ENCODE data around the gene SENP6.
"Not testable (repeated sequence)": the region's sequence is repeated elsewhere in the genome, so short reads cannot be mapped to it uniquely, and the experiment has no call there.

SENP6 gene

DNA sequence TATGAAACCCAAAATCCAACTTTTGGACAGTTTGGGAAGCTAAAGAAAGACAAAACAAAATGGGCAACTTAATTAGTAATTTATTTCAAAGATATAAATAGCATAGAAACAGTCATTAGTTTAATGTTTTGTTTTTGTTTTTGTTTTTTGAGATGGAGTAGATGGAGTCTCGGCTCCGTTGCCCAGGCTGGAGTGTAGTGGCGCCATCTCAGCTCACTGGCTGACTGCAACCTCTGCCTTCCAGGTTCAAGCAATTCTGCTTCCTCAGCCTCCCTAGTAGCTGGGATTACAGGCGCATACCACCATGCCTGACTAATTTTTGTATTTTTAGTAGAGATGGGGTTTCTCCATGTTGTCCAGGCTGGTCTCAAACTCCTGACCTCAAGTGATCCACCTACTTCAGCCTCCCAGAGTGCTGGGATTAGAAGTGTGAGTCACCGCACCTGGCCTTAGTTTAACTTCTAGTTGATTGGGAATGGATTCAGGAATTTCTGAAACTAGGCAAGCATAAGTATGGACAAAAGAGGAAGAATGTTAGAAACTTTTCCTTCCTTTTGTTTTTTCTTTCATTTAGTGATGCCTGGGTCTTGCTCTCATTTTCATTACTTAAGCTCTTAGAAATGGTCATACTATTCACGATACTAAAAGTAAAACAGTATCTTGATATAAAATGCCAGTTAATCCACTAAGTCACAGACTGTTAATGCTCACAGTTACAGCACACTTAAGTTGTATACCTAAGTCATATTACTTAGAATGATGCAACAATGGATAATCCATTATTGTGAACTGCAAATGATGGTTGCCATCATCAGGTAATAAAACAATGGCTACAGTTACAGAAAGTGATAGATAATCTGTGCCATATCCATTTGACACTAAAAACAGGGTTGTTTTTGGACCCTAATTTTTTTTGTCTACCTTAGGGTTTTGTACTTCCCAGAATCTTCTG lies 8.2 kb downstream of the SENP6 start:
- DNase-seq (ENCODE audit: low read depth), result no peak

DNA sequence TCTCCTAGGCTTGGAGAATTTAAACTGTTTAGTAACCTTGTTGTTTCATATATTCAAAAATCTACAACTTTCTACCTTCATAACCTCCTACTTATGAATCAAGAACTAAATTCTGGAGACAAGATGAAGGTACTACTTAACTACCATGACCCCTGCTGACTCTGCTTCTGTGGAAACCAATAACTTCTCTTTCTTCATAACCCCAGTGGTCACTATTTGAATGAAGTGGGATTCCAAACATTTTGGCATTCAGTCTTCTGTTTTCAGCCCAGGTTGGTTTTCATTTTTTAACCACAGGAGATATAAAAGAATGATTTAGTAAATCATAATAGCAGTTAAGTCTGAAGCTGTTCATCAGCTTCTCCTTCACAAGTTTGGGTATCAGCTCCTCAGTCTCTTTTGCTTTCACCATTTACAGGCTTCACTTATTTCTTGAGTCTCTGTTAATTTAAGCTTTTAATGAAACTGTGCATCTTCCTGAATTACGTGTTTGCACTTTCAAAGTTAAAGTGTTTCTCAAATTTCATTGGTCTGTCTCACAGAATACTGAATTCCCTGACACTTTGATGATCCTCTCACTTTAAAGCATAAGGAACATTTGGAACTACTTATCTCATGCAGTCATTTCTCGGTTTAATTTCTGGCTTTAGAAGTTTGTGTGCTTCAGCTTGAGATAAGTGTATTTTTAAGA lies 9.5 kb downstream of the SENP6 start:
- no peak for DNase-seq (ENCODE audit: low read depth)

DNA sequence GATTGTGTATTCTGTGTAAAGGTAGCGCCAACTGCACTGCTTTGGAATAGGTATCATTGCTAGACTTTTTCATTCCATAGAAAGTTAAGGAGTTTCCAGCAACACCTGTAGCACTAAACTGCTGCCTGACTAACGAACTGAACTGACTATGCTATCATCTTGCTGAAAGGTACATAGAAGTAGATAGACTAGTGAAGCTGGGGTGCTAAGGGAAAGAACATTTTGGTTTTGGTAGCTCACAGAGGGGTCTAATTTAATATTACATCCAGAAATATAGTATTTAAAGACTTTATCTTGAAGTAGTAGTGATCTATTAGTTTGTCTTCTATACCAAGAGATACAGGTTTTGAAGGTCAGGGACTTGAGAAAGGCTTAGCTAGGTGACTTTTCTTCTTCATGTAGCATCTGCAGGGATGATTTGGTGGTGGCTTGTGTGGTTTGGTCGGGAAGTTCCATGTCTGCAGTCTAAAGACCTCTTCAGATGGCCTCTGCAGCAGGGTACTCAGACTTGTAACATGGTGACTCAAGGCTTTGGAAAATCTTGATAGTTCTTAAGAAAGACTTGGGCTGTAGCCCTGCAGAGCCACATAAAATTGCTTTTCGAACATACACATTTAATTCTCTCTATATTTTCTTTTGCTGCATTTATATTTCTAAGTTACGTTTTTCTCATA lies 10.2 kb downstream of the SENP6 start:
- peak; percentile 36 for DNase-seq (ENCODE audit: low read depth)

DNA sequence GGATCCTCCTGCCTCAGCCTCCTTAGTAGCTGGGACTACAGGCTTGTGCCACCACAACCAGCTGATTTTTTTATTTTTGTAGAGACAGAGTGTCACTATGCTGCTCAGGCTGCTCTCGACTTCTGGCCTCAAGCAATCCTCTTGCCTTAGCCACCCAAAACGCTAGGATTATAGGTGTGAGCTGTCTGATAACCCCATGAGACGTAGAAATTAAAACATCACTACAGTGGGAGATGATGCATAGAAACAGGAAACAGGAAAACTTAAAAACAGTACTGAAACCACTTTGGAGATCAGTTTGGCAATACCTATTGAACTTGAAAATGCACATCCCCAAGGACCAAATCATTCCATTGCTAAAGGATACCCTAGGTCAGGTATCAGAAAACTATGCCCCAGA lies 10.8 kb downstream of the SENP6 start:
- no peak for DNase-seq (ENCODE audit: low read depth)

DNA sequence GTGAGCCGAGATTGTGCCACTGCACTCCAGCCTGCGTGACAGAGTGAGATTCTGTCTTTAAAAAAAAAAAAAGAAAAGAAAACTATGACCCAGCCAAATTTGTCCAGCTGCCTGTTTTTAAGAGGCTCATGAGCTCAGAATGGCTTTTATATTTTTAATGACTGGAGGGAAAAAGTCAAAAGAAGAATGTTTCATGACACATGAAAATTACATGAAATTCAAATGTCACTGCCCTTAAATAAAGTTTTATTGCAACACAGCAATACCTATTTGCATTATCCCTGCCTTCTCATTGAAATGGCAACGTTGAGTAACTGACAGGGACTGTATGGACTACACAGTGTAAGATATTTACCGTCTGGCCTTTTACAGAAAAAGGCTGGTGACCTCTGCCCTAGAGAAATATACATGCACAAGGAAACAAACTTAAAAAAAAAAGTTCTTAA lies 11.4 kb downstream of the SENP6 start:
- no peak for DNase-seq (ENCODE audit: low read depth)

DNA sequence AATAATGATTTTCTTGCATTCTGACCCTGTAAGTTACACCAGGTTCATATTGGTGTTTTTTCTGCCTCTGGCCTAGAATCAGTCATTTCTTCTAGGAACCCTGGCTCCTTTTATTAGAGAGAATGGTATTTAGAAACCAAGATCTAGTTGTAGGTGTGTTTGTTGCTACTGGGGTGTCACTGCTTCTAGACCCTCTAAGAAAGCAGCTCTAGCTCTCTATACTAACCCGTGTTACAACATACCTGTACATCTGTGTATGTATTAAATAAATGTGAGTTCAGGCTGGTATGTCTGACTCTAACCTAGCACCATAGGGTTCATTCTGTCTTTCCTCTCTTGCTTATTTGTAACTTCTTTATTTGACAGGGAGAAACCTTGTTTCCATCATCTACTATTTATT lies 16.8 kb downstream of the SENP6 start:
- DNase-seq (ENCODE audit: low read depth), result no peak

DNA sequence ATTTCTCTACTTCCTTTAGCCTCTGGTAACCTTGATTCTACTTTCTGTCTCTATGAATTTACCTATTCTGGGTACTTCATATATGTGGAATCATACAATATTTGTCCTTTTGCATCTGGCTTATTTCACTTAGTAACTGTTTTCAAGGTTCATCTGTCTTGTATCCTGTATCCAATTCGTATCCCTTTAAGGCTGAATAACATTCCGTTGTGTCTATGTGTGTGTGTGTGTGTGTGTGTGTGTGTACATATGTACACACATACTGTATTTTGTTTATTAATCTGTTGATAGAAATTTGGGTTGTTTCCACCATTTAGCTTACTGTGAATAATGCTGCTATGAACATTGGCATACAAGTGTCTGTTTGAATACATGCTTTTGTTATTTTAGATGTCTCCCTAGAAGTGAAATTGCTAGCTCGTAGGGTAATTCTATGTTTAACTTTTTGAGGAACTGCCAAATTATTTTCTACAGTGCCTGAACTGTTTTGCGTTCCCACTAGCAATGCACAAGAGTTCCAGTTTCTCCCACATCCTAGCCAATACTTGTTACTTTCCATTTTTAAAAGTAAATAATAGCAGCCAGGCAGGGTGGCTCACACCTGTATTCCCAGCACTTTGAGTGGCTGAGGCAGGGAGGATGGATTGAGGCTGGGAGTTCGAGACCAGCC lies 17.7 kb downstream of the SENP6 start:
- DNase-seq (ENCODE audit: low read depth), result no peak

DNA sequence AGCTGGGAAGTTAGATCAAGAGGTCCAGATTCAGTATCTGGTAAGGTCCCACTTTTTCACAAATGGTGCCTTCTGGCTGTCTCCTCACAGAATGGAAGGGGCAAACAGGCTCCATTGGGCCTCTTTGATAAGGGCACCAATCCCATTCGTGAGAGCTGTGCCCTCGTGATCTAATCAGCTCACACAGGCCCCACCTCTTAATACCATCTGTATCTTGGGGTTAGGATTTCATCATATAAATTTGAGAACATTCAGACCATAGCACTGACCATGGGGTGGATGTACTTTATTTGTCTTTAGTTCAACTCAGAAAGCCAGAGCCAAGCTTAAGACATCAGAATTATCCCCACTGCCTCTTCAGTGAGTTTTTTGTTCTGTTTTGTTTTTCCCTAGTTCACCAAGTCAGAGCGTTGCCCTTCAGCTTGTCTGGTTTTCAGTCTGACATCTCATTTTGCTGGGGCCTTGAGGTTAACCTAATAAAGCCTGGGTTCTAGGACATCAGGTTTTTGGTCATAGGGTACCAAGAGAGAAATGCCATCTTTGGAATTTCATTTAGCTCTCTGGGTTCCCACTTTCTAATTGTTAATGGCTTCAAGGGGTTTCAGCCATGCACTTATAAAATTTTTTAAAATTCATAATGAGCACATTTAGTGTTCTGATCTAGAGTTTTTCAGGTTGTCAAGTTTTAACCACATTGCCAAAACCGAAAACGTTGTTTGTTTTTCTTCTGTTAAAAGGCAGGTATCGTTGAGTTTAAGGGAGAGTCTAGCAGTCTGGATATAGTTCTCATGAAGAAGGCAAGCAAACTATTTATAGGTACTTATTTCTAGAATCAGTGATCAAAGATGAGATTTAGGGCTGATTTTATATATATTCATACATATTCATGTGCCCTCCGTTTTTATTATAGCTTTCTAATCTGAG lies 19.0 kb downstream of the SENP6 start:
- DNase-seq (ENCODE audit: low read depth), result no peak

DNA sequence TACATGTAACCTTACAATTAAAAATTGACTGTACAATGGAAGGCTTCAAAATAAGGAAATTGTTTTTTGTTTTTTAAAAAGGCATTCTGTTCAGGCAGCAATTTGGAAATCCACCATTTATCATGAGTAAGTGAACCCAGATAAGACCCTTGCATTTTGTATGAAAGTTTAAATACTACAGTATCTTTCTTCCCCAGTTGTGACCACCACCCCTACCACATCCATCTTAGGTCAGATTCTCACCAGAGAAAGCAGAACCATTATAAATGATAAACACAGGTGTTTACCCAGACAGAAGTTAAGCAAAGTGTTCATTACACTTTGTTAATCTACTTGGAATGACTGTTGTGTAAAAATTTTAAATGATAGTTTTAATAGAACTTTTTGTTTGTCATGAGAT lies 20.2 kb downstream of the SENP6 start:
- DNase-seq (ENCODE audit: low read depth), result no peak

DNA sequence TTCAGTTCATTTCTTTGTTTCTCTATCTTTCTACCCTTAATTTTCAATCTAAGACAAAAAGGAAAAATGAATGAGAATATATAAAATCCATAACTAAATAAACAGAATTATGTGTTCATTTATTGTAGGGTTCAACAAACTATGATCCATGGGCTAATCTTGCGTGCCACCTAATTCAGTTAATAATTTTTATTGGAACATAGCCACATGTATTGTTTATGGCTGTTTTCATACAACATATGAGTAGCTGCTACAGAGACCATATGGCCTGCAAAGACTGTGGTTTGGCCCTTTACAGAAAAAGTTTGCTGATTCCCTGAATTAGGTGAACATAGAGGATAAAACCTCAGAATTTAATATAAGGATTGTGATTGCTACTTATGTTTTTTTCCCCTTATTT lies 21.8 kb downstream of the SENP6 start:
- no peak for DNase-seq (ENCODE audit: low read depth)

DNA sequence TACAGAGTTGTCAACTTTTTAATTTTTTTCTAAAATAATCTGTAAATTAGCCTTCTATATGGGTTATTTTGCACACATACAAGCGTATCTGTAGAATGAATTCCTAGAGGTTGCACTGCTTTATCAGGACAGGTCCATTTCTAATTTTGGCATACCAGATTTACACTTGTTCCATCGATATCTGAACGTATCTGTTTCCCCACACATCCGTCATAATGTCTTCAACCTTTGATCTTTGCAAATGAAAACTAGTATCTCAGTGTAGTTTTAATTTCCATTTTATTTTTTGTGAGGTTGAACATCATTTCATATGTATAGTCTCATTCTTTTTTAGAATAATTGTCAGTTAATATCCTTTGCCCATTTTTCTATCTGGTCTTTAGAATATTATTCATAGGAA lies 22.7 kb downstream of the SENP6 start:
- no peak for DNase-seq (ENCODE audit: low read depth)

DNA sequence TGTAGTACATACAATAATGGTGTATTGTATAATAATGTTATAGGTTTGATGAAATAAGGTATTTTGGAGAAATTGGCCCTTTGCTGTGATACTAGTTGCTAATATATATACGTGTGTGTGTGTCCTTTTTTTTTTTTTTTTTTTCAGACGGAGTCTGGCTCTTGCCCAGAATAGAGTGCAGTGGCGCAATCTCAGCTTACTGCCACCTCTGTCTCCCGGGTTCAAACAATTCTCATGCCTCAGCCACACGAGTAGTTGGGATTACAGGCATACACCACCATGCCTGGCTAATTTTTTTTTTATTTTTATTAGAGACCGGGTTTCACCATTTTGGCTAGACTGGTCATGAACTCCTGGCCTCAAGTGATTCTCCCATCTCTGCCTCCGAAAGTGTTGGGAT lies 23.3 kb downstream of the SENP6 start:
- DNase-seq (ENCODE audit: low read depth), result no peak

DNA sequence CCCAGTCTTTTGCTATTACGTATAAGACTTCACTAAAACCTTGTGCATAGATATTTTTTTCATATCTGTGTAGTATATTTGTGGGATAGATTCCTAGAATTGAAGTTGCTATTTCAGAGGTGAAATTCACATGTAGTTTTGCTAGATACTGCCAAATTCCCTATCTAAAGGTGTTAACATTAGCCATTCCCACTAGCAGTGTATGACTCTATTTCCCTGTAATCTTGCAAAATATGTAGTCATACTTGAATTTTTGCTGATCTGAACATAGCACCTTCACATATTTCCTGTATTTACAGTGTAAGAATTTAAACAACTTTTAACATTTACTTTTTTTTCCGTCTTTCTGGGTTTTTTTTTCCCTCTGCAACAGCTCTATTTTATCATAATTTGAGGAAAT lies 24.9 kb downstream of the SENP6 start:
- DNase-seq (ENCODE audit: low read depth), result no peak

DNA sequence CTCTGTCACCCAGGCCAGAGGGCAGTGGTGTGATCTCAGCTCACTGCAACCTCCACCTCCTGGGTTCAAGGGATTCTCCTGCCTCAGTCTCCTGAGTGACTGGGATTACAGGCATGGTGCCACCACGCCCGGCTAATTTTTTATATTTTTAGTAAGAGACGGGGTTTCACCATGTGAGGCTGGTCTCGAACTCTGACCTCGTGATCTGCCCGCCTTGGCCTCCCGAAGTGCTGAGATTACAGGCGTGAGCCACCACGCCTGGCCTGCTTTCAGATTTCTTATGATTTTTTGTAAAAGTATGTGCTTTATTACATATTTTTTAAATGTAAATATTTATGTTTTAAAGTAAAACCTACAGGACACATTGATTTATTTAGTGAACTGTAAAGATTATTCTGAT lies 26.0 kb downstream of the SENP6 start:
- not testable (repeated sequence) for DNase-seq (ENCODE audit: low read depth)

DNA sequence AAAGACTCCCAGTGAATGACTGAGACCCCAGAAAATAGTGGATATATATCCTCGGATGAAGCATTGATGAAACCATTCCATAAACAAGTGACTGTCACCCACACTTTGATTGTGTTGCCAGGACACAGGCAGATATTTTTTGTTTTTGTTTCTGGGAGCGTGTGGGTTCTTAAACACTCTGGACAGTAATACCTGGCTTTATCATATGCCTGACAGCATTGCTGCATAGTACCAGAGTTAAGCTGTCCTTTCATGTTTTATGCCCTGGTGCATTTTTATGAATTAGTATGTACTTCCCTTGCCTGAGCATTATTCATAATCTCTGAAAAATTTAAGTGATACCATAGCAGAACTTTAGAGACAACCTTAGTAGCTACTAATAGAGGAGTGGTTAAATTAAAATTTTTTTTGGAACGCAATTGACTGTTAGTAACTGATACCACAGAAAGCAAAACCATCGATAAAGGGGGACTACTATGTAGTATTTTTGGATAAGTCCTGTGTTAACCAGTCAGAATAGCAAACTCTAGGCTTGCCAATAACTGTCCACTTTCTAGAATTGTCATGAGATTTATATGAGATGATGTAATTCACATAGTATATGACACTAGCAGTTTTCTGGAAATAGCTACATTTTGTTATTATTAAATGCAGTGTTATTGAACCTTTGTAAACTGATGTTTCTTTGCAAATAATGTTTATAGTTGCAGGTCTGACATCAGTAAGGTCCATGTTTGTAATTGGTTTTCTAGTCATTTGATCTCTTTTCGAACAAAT lies 30.4 kb downstream of the SENP6 start:
- no peak for DNase-seq (ENCODE audit: low read depth)

DNA sequence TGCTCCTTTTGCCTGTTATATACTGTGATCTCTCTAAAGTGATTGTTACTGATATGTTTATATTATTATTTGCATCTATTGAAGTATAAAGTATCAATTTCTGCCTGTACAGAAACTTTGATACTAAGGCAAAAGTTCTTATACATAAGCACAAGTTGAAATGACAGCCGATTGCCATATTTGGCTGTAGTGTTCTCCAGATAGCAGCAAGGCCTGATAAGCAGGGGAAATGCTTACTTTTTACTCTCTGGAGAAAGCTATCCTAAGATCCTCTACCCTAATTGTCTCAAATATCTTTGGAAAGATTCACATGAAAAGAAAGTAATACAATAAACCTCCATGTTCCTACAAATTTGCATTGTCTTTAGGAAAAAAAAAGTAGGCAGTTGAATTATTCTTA lies 31.4 kb downstream of the SENP6 start:
- no peak for DNase-seq (ENCODE audit: low read depth)

DNA sequence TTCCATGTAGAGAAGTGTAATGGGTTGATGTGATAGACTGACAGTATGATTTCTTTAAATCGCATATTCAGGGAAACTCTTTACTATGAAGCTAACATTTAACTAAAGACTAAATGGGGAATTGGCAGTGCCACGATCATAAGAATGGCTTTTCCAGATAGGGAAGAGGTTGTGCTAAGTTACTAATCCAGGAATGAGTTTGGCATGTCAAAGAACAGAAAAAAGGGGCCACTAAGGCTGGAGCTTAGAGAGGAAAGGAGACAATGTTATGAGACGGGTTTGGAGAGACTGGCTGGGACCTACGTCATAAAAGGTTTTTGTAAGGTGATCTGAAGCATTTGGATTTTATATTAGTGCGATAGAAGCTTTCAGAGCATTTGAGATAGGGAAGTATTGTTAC lies 40.6 kb downstream of the SENP6 start:
- DNase-seq (ENCODE audit: low read depth), result no peak

DNA sequence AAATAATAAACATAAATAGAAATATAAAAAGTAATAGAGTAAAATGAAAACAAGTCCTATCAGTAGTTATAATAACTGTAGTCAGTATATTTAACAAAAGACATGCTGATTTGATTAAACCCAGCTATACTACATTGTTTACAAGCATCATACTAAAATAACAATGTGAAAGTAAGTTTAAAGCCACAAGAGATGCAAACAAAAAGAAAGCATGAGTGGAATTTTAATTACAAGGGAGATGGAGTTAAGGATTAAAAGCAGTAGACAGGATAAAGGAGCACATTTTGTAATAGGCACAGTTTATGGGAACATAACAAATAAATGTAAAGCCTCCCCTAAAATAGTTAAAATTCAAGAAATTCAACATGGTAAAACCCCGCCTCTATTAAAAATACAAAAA lies 41.5 kb downstream of the SENP6 start:
- no peak for DNase-seq (ENCODE audit: low read depth)

DNA sequence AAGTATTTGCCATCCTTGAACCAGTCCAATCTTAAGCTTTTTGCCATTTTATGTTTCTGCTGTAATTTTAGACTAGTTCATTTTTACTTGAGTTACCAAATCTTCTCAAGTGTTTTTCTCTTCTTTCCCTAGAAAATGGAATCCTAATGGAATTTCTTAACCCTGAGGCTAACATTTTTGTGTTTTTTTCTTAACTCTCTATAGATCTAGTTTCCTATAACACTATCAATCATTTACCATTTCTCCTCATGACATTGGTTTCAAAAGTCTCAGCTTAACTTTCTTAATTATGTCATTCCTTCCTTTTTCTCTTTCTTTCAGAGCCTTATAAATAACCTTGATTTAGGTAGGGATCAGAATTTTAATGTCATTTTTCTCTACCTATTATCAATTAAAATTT lies 54.8 kb downstream of the SENP6 start:
- no peak for DNase-seq (ENCODE audit: low read depth)

DNA sequence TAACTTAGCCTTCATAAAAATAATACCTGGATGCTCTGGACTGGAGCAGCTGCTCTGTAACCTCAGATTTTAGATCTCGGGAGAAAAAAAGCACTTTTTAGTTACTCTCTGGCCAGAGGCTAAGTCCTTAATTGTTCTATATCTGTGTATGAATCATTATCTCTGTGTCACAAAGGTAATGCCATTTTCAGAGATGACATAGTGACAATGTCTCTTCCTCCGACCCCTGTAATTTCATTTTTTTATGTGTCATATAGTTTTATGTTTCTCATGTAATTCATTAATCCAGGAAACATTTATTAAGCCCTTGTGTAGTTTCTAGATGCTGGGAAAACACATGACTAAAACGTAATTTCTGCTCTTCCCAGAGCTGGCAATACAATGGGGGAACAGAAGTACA lies 55.6 kb downstream of the SENP6 start:
- DNase-seq (ENCODE audit: low read depth), result no peak

Measured in activated T-cell treated with anti-CD3 and anti-CD28 coated beads for 24 hours (primary cell).